Measurements from ENCODE around the gene EEFSEC.

GRCh38 chr3:128192131-128192530 lies 38.9 kb downstream of the EEFSEC start:
- TF ChIP-seq, protein P1, sequence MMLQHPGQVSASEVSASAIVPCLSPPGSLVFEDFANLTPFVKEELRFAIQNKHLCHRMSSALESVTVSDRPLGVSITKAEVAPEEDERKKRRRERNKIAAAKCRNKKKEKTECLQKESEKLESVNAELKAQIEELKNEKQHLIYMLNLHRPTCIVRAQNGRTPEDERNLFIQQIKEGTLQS (IDR thresholded peaks at IDR 0.05; ENCODE audit: insufficient read depth, low read depth, low read length), result no peak
- no peak for TF ChIP-seq POLR2AphosphoS5 (IDR thresholded peaks at IDR 0.05; ENCODE audit: low read depth, low read length)
- TF ChIP-seq SIRT6 (IDR thresholded peaks at IDR 0.05; ENCODE audit: low read length), result no peak
- no peak for TF ChIP-seq CTCF (IDR thresholded peaks at IDR 0.05; ENCODE audit: control extremely low read depth in 1 of 3, insufficient read depth in 1 of 3, low read depth in 1 of 3, low read length in 3 of 3)
- no peak for TF ChIP-seq KDM5A (IDR thresholded peaks at IDR 0.05; ENCODE audit: low read length)
- TF ChIP-seq SP4 (IDR thresholded peaks at IDR 0.05; ENCODE audit: low read length), result no peak
- TF ChIP-seq MAX (IDR thresholded peaks at IDR 0.05), result no peak
- TF ChIP-seq KDM1A (IDR thresholded peaks at IDR 0.05; ENCODE audit: borderline replicate concordance, low read length), result no peak
- TF ChIP-seq PHF8 (conservative IDR thresholded peaks at IDR 0.05; ENCODE audit: low read depth, low read length), result no peak
- TF ChIP-seq MAFK (IDR thresholded peaks at IDR 0.05; ENCODE audit: low read depth, low read length), result no peak
- TF ChIP-seq FOSL1 (IDR thresholded peaks at IDR 0.05; ENCODE audit: insufficient read depth, low read depth, low read length), result no peak
